Transverse colon (tissue), 4 donors: ENCODE measurements around the gene PGBD4.

Experiments
- POLR2A ChIP-seq: fragments of 450-650 bp; IDR thresholded peaks from one replicate; pipeline ENCODE4 v1.6.1; 2016; ENCODE audit warnings: antibody characterized with exemption, mild to moderate bottlenecking, moderate library complexity
- POLR2AphosphoS5 ChIP-seq, 3 donors: sonication (generic); formaldehyde crosslinking; IDR thresholded peaks; one replicate each; pipeline ENCODE4 v1.6.1; 2016; ENCODE audit warnings: antibody characterized with exemption in 3 of 3
- TF ChIP-seq, protein P1 (sequence below), 5 experiments: fragments of 200-600 bp in 3 of 5; fragments of 450-650 bp in 2 of 5; sonication (generic) in 3 of 5; IDR thresholded peaks; 1 replicate in 2 of 5; 2 replicates in 3 of 5; pipeline ENCODE4 v1.5.1; 2016 to 2017; ENCODE audit warnings: antibody characterized with exemption in 5 of 5, inconsistent platforms in 3 of 5, mild to moderate bottlenecking in 2 of 5, moderate library complexity in 1 of 5

DNA sequence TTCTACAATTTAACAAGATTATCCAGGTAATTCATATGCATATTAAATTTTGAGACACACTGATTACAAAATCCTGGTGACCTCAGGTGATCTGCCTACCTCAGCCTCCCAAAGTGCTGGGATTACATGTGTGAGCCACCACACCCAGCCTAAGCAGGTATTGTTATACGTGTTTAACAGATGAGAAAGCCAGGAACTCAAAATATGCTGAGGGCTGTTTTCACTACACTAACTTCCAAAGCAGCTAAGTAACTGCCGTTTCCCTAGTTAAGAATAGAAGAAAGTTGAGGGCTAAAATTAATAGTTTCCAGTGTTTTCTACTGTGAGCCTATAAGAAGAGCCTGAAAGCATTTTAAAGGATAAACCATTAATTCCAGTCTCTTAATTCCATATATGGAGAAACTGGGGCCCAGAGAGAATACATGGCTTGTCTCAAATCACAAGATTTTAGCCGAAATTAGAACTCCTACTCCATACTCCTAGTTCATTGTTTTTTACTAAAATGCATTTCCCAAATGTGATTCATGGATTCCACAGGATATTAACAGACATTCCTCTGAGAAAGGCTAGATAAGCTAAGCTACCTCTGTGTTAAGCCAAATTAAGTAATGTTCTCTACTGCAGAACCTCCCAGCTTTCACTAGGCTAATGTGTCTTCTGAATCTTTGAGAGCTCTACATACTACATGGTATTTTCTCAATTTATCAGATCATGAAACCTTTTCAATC lies 45.9 kb upstream of the PGBD4 start:
- TF ChIP-seq, protein P1, sequence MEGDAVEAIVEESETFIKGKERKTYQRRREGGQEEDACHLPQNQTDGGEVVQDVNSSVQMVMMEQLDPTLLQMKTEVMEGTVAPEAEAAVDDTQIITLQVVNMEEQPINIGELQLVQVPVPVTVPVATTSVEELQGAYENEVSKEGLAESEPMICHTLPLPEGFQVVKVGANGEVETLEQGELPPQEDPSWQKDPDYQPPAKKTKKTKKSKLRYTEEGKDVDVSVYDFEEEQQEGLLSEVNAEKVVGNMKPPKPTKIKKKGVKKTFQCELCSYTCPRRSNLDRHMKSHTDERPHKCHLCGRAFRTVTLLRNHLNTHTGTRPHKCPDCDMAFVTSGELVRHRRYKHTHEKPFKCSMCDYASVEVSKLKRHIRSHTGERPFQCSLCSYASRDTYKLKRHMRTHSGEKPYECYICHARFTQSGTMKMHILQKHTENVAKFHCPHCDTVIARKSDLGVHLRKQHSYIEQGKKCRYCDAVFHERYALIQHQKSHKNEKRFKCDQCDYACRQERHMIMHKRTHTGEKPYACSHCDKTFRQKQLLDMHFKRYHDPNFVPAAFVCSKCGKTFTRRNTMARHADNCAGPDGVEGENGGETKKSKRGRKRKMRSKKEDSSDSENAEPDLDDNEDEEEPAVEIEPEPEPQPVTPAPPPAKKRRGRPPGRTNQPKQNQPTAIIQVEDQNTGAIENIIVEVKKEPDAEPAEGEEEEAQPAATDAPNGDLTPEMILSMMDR (IDR thresholded peaks at IDR 0.05) = no peak
- TF ChIP-seq POLR2AphosphoS5 (IDR thresholded peaks at IDR 0.05) = no peak
- TF ChIP-seq POLR2A = no peak
